Chondrocyte (in vitro differentiated cells): ENCODE data around the gene TRABD2B. TPM values are rescaled to one million over a fixed set of nuclear protein-coding genes. Genes with fewer than 3 reads are reported as not detected.

ENCODE experiments used
- DNase-seq: peaks from one replicate; pipeline ENCODE4 v3.0.0; 2021; ENCODE audit warnings: mixed read lengths, low spot score
- H3K27ac Mint-ChIP-seq: one replicate; pipeline ENCODE4 v1.8.0; 2021; ENCODE audit warnings: mild to moderate bottlenecking, moderate library complexity, mixed read lengths; ENCODE audit not compliant: unreplicated experiment
- H3K27me3 Mint-ChIP-seq: 2 replicates; pipeline ENCODE4 v1.8.0; 2021; ENCODE audit warnings: low read depth, mixed read lengths
- H3K36me3 Mint-ChIP-seq: 2 replicates; pipeline ENCODE4 v1.8.0; 2021; ENCODE audit warnings: low read depth, mixed read lengths
- H3K4me1 Mint-ChIP-seq: 2 replicates; pipeline ENCODE4 v1.8.0; 2021; ENCODE audit warnings: low read depth, mild to moderate bottlenecking, mixed read lengths
- H3K4me3 Mint-ChIP-seq: one replicate; pipeline ENCODE4 v1.8.0; 2021; ENCODE audit warnings: mild to moderate bottlenecking, moderate library complexity, mixed read lengths; ENCODE audit not compliant: unreplicated experiment
- H3K9me3 Mint-ChIP-seq: 2 replicates; pipeline ENCODE4 v1.8.0; 2021; ENCODE audit warnings: low read depth, mixed read lengths
- CTCF ChIP-seq: fragments of 200-600 bp; sonication (generic); IDR thresholded peaks from 2 replicates; pipeline ENCODE4 v1.5.0; 2021; ENCODE audit warnings: antibody characterized with exemption, mild to moderate bottlenecking, moderate library complexity
- total RNA-seq: library from RNA; stranded (reverse); gene quantifications from 3 replicates; pipeline ENCODE4 v1.2.1, GENCODE V29; 2021

The TRABD2B gene
- total RNA-seq, 1 donor from 2014 or later = 0.90 TPM

GRCh38 chr1:47992720-47993415 lies 4.3 kb downstream of the TRABD2B start:
- no peak for DNase-seq
- Mint-ChIP-seq H3K36me3 (peaks cover 2% of the 10 kb centered on the region), H3K9me3 (no peaks in the 10 kb centered on the region), H3K4me3 (no peak overlapping the region), H3K27ac (no peak overlapping the region), H3K27me3 (peaks cover 70% of the 10 kb centered on the region), H3K4me1 (peaks cover 19% of the 10 kb centered on the region)
- TF ChIP-seq CTCF = no peak

GRCh38 chr1:47991673-47992072 lies 5.5 kb downstream of the TRABD2B start:
- H3K4me3 Mint-ChIP-seq = no peak overlapping the region
- H3K27ac Mint-ChIP-seq = no peak overlapping the region
- peaks cover 2% of the 10 kb centered on the region for H3K36me3 Mint-ChIP-seq
- DNase-seq = no peak
- peaks cover 75% of the 10 kb centered on the region for H3K27me3 Mint-ChIP-seq
- H3K4me1 Mint-ChIP-seq = peaks cover 20% of the 10 kb centered on the region
- TF ChIP-seq CTCF = no peak
- no peaks in the 10 kb centered on the region for H3K9me3 Mint-ChIP-seq

GRCh38 chr1:47991187-47991586 lies 6.0 kb downstream of the TRABD2B start:
- Mint-ChIP-seq H3K4me1 (peaks cover 23% of the 10 kb centered on the region), H3K36me3 (peaks cover 2% of the 10 kb centered on the region), H3K27ac (no peak overlapping the region), H3K4me3 (no peak overlapping the region), H3K9me3 (no peaks in the 10 kb centered on the region), H3K27me3 (peaks cover 78% of the 10 kb centered on the region)
- TF ChIP-seq CTCF = no peak
- no peak for DNase-seq

- Mint-ChIP-seq H3K27me3 (peaks cover 78% of the 10 kb centered on the region), H3K4me1 (peaks cover 25% of the 10 kb centered on the region), H3K27ac (no peak overlapping the region), H3K36me3 (peaks cover 2% of the 10 kb centered on the region), H3K9me3 (no peaks in the 10 kb centered on the region), H3K4me3 (no peak overlapping the region)
- no peak for TF ChIP-seq CTCF
- no peak for DNase-seq
Measured at GRCh38 chr1:47990286-47990685, 6.9 kb downstream of the TRABD2B start.

GRCh38 chr1:47987601-47988000 lies 9.6 kb downstream of the TRABD2B start:
- Mint-ChIP-seq H3K4me1 (peaks cover 17% of the 10 kb centered on the region), H3K9me3 (no peaks in the 10 kb centered on the region), H3K27me3 (peaks cover 75% of the 10 kb centered on the region), H3K27ac (no peak overlapping the region), H3K36me3 (peaks cover 3% of the 10 kb centered on the region), H3K4me3 (no peak overlapping the region)
- TF ChIP-seq CTCF = no peak
- no peak for DNase-seq
